SW 1271 (cell line): Measurements from ENCODE around the gene SS18L1.
"Not testable (repeated sequence)": the region's sequence is repeated elsewhere in the genome, so short reads cannot be mapped to it uniquely, and the experiment has no call there.

Experiments
- DNase-seq, 2 experiments: peaks; one replicate each; lab custom pipeline; 2025; lab: John Stamatoyannopoulos, UW

SS18L1 gene

GRCh38 chr20:62143081-62143956 lies at the start of gene SS18L1, which contains the start of gene PSMA7:
Gene SS18L1 (plus strand): TSS chr20:62143769. CDS start chr20:62143821, 52 bp downstream.
Gene PSMA7 (minus strand): TSS chr20:62143394. CDS start chr20:62143303, 91 bp downstream.
- peak; percentile 76 to 86 for DNase-seq

GRCh38 chr20:62096421-62097380 lies 46.9 kb upstream of the SS18L1 start:
- no peak for DNase-seq

GRCh38 chr20:62097881-62098407 lies 45.6 kb upstream of the SS18L1 start:
- DNase-seq = no peak

GRCh38 chr20:62101078-62101477 lies 42.5 kb upstream of the SS18L1 start:
- DNase-seq = no peak

GRCh38 chr20:62103508-62104233 lies 39.9 kb upstream of the SS18L1 start:
- DNase-seq = no peak

GRCh38 chr20:62104234-62104789 lies 39.3 kb upstream of the SS18L1 start:
- DNase-seq = no peak

- no peak for DNase-seq
These were observed 38.7 kb upstream of the SS18L1 start for GRCh38 chr20:62104791-62105345.

GRCh38 chr20:62105592-62105991 lies 38.0 kb upstream of the SS18L1 start:
- DNase-seq = no peak

GRCh38 chr20:62111148-62111547 lies 32.4 kb upstream of the SS18L1 start:
- DNase-seq = no peak

GRCh38 chr20:62112368-62112767 lies 31.2 kb upstream of the SS18L1 start:
- no peak for DNase-seq

- DNase-seq = no peak
These were observed 28.7 kb upstream of the SS18L1 start for GRCh38 chr20:62114894-62115293.

- DNase-seq = not testable (repeated sequence)
These were observed 27.7 kb upstream of the SS18L1 start for GRCh38 chr20:62115800-62116407.

- no peak for DNase-seq
These were observed 26.8 kb upstream of the SS18L1 start for GRCh38 chr20:62116558-62117361.

GRCh38 chr20:62117362-62117646 lies 26.3 kb upstream of the SS18L1 start:
- DNase-seq = no peak

- DNase-seq = no peak
These were observed 25.9 kb upstream of the SS18L1 start for GRCh38 chr20:62117658-62118057.

- no peak for DNase-seq
These were observed 25.2 kb upstream of the SS18L1 start for GRCh38 chr20:62118113-62119043.

- DNase-seq = no peak
These were observed 24.5 kb upstream of the SS18L1 start for GRCh38 chr20:62119115-62119514.

GRCh38 chr20:62119591-62120364 lies 23.8 kb upstream of the SS18L1 start:
- no peak for DNase-seq
